SK-N-SH (cell line): ENCODE data around the gene KLF2.

Experiments used
- ELF1 ChIP-seq: IDR thresholded peaks from 2 replicates; pipeline ENCODE4 v1.4.0; 2012
- FOXJ3 ChIP-seq: sonication (generic); formaldehyde crosslinking; IDR thresholded peaks from 2 replicates; pipeline ENCODE4 v1.5.1; 2020; ENCODE audit warnings: mild to moderate bottlenecking, missing genetic modification reagents
- FOXM1 ChIP-seq: IDR thresholded peaks from 2 replicates; pipeline ENCODE4 v1.4.0; 2012; ENCODE audit warnings: low read depth, mild to moderate bottlenecking
- NRF1 ChIP-seq: IDR thresholded peaks from 2 replicates; pipeline ENCODE4 v1.6.1; 2012; ENCODE audit warnings: low read depth, mild to moderate bottlenecking, low read length
- RXRA ChIP-seq: IDR thresholded peaks from 2 replicates; pipeline ENCODE4 v1.4.0; 2012; ENCODE audit warnings: low read depth, mild to moderate bottlenecking, borderline replicate concordance
- TF ChIP-seq, protein P1 (sequence below): fragments of 200-600 bp; sonication (generic); IDR thresholded peaks from 2 replicates; pipeline ENCODE4 v1.6.1; 2017; ENCODE audit warnings: antibody characterized with exemption, mild to moderate bottlenecking, moderate library complexity
- TF ChIP-seq, protein P2 (sequence below): fragments of 150-350 bp; IDR thresholded peaks from 2 replicates; pipeline ENCODE4 v1.6.1; 2017; ENCODE audit warnings: antibody characterized with exemption, low read length, low read depth, borderline replicate concordance

DNA sequence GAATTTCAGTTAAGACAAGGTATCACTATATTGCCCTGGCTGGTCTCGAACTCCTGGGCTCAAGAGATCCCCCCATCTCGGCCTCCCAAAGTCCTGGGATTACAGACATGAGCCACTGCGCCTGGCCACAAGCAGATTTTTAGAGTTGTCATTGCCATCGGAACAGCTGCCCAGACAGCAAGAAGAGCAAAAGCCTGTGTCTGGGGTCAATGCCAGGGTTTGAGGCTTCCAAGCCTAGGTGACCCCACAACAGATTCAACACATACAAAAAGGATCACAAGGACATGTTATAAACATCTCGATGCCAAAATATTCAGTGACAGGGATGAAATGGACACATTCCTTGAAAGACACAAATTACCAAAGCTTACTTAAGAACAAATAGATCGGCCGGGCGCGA lies 40.1 kb upstream of the KLF2 start:
- TF ChIP-seq, protein P1, sequence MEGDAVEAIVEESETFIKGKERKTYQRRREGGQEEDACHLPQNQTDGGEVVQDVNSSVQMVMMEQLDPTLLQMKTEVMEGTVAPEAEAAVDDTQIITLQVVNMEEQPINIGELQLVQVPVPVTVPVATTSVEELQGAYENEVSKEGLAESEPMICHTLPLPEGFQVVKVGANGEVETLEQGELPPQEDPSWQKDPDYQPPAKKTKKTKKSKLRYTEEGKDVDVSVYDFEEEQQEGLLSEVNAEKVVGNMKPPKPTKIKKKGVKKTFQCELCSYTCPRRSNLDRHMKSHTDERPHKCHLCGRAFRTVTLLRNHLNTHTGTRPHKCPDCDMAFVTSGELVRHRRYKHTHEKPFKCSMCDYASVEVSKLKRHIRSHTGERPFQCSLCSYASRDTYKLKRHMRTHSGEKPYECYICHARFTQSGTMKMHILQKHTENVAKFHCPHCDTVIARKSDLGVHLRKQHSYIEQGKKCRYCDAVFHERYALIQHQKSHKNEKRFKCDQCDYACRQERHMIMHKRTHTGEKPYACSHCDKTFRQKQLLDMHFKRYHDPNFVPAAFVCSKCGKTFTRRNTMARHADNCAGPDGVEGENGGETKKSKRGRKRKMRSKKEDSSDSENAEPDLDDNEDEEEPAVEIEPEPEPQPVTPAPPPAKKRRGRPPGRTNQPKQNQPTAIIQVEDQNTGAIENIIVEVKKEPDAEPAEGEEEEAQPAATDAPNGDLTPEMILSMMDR: no peak
- no peak for TF ChIP-seq FOXJ3
- TF ChIP-seq, protein P2, sequence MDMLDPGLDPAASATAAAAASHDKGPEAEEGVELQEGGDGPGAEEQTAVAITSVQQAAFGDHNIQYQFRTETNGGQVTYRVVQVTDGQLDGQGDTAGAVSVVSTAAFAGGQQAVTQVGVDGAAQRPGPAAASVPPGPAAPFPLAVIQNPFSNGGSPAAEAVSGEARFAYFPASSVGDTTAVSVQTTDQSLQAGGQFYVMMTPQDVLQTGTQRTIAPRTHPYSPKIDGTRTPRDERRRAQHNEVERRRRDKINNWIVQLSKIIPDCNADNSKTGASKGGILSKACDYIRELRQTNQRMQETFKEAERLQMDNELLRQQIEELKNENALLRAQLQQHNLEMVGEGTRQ: no peak
- no peak for TF ChIP-seq RXRA
- TF ChIP-seq FOXM1: no peak
- no peak for TF ChIP-seq NRF1
- TF ChIP-seq ELF1: no peak
